HCEC 1CT (cell line): ENCODE data around the gene AVEN.

Experiments
- DNase-seq: peaks from one replicate; pipeline ENCODE4 v3.0.0-alpha.2; 2017

Gene AVEN

GRCh38 chr15:33908406-33908805, 130.6 kb downstream of the AVEN start:
- DNase-seq, result peak; percentile 57

GRCh38 chr15:33907326-33907725, 131.7 kb downstream of the AVEN start:
- DNase-seq, result no peak

GRCh38 chr15:33903661-33904060, 135.3 kb downstream of the AVEN start:
- no peak for DNase-seq

GRCh38 chr15:33902043-33902442, 137.0 kb downstream of the AVEN start:
- DNase-seq, result no peak

- no peak for DNase-seq
Observed at GRCh38 chr15:33894193-33894592, 144.8 kb downstream of the AVEN start.

GRCh38 chr15:33888176-33888575, 150.8 kb downstream of the AVEN start:
- no peak for DNase-seq

- DNase-seq, result no peak
Observed at GRCh38 chr15:33882921-33883320, 156.1 kb downstream of the AVEN start.

GRCh38 chr15:33874156-33874555, 164.8 kb downstream of the AVEN start:
- no peak for DNase-seq

- no peak for DNase-seq
Observed at GRCh38 chr15:33872416-33873106, 166.4 kb downstream of the AVEN start.

- no peak for DNase-seq
Observed at GRCh38 chr15:33871980-33872379, 167.0 kb downstream of the AVEN start.

GRCh38 chr15:33866101-33866737, 172.8 kb downstream of the AVEN start:
- DNase-seq, result no peak

GRCh38 chr15:33865416-33865815, 173.6 kb downstream of the AVEN start:
- DNase-seq, result peak; percentile 24

GRCh38 chr15:33864360-33865075, 174.5 kb downstream of the AVEN start:
- DNase-seq, result no peak

- peak; percentile 69 for DNase-seq
Observed at GRCh38 chr15:33860754-33861153, 178.2 kb downstream of the AVEN start.

GRCh38 chr15:33859992-33860545, 178.9 kb downstream of the AVEN start:
- no peak for DNase-seq

- no peak for DNase-seq
Observed at GRCh38 chr15:33858836-33859235, 180.2 kb downstream of the AVEN start.

- no peak for DNase-seq
Observed at GRCh38 chr15:33857726-33858125, 181.3 kb downstream of the AVEN start.

- peak; percentile 38 for DNase-seq
Observed at GRCh38 chr15:33852570-33852969, 186.4 kb downstream of the AVEN start.

- no peak for DNase-seq
Observed at GRCh38 chr15:33852094-33852493, 186.9 kb downstream of the AVEN start.

GRCh38 chr15:33851079-33851478, 187.9 kb downstream of the AVEN start:
- DNase-seq, result no peak

- no peak for DNase-seq
Observed at GRCh38 chr15:33848011-33848410, 191.0 kb downstream of the AVEN start.

GRCh38 chr15:33846862-33847261, 192.1 kb downstream of the AVEN start:
- DNase-seq, result no peak

- no peak for DNase-seq
Observed at GRCh38 chr15:33846142-33846541, 192.9 kb downstream of the AVEN start.

- DNase-seq, result no peak
Observed at GRCh38 chr15:33844597-33844996, 194.4 kb downstream of the AVEN start.
